Measurements from ENCODE around the gene PIGW.

PIGW gene

DNA sequence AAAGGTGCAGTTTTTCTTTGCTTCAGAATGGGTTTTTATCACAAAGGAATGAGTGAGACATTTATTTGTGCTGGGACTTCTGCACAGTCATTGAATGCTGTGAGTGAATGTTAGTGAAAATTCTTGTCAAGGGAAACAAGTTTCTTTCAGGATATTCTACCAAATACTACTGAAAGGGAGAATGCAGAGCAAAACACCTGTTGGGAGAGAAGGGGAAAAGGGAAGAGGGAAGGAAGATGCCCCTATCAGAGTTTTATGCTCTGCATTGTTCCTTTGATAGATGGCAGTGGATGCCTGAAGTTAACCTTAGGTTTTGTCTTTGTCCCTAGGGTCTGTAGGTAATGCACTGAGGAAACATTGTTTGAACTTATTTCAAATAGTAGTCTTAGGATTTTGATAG is 13.0 kb downstream of the PIGW start:
- Histone ChIP-seq H3K36me3 (ENCODE audit: control insufficient read depth, insufficient read depth, low read length) (no peaks in the 10 kb centered on the region), H3K4me3 (replicated peaks; ENCODE audit: low read depth, low read length) (no peak overlapping the region), H3K27me3 (replicated peaks; ENCODE audit: control insufficient read depth, insufficient read depth, low read length) (no peaks in the 10 kb centered on the region)
- TF ChIP-seq, protein P1, sequence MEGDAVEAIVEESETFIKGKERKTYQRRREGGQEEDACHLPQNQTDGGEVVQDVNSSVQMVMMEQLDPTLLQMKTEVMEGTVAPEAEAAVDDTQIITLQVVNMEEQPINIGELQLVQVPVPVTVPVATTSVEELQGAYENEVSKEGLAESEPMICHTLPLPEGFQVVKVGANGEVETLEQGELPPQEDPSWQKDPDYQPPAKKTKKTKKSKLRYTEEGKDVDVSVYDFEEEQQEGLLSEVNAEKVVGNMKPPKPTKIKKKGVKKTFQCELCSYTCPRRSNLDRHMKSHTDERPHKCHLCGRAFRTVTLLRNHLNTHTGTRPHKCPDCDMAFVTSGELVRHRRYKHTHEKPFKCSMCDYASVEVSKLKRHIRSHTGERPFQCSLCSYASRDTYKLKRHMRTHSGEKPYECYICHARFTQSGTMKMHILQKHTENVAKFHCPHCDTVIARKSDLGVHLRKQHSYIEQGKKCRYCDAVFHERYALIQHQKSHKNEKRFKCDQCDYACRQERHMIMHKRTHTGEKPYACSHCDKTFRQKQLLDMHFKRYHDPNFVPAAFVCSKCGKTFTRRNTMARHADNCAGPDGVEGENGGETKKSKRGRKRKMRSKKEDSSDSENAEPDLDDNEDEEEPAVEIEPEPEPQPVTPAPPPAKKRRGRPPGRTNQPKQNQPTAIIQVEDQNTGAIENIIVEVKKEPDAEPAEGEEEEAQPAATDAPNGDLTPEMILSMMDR (IDR thresholded peaks at IDR 0.05; ENCODE audit: insufficient read depth, low read length, poor library complexity, severe bottlenecking): no peak
- DNase-seq (ENCODE audit: extremely low read depth, insufficient read length): no peak

DNA sequence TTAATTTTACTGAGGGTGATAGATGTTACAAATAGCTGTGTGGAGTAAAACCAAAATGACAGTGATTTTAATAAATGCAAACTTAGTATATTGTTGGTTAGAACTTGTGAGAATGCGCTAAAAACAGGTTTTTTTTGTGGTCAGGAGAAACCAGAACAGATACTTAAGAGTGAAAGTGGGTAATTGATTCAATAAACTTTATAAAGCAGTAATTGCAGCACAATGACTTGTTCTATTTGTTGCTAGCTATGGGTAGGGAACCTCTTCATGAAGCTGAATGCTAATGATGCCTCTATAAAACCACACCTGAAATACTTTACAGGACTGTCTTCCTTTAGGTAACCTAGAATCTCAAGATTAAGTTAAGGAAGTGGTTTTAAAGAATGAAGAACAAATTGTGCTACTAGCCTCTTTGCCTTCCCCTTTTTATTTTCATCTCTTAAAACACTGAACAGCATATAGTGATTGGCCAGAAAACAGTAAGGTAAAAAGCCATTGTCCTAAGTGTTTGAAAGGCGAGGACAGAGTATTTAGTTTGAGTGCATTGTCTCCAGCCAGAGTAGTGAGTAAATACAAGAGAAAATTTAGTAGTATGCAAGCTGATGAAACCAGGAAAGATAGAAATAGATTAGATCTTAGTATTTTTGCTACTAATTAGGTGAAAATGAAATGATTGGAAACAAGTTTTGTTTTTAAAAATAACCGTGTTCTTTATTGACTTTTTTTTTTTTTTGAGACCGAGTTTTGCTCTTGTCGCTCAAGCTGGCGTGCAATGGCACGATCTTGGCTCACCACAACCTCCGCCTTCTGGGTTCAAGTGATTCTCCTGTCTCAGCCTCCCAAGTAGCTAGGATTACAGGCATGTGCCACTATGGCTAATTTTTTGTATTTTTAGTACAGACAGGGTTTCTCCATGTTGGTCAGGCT is 16.0 kb downstream of the PIGW start:
- Histone ChIP-seq H3K4me3 (replicated peaks; ENCODE audit: low read depth, low read length) (no peak overlapping the region), H3K27me3 (replicated peaks; ENCODE audit: control insufficient read depth, insufficient read depth, low read length) (no peaks in the 10 kb centered on the region), H3K36me3 (ENCODE audit: control insufficient read depth, insufficient read depth, low read length) (no peaks in the 10 kb centered on the region; the same call in 1 of the 2 replicates)
- peak; percentile 57 for DNase-seq (ENCODE audit: extremely low read depth, insufficient read length)
- TF ChIP-seq, protein P1 (IDR thresholded peaks at IDR 0.05; ENCODE audit: insufficient read depth, low read length, poor library complexity, severe bottlenecking): no peak

DNA sequence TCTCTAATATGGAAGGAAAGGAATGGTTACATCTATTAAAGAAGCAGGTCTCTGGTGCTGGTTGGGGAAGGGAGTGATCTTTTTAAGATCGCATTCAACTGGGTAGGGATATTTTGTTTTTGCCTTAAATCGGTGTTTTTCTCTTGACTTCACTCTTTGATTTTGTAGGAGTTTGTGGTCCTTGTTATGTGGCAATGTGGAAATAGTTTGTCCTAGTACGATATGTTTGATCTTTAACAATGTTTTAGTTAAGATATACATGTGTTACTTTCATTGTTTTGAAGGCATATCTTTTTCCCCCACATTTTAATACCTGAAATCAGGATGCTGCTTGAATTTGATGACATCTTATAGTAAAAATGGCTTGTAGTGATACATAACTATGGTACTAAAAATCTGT is 18.7 kb downstream of the PIGW start:
- DNase-seq (ENCODE audit: extremely low read depth, insufficient read length): no peak
- TF ChIP-seq, protein P1 (IDR thresholded peaks at IDR 0.05; ENCODE audit: insufficient read depth, low read length, poor library complexity, severe bottlenecking): no peak
- Histone ChIP-seq H3K36me3 (ENCODE audit: control insufficient read depth, insufficient read depth, low read length) (peaks cover 4% of the 10 kb centered on the region), H3K27me3 (replicated peaks; ENCODE audit: control insufficient read depth, insufficient read depth, low read length) (no peaks in the 10 kb centered on the region), H3K4me3 (replicated peaks; ENCODE audit: low read depth, low read length) (no peak overlapping the region)

DNA sequence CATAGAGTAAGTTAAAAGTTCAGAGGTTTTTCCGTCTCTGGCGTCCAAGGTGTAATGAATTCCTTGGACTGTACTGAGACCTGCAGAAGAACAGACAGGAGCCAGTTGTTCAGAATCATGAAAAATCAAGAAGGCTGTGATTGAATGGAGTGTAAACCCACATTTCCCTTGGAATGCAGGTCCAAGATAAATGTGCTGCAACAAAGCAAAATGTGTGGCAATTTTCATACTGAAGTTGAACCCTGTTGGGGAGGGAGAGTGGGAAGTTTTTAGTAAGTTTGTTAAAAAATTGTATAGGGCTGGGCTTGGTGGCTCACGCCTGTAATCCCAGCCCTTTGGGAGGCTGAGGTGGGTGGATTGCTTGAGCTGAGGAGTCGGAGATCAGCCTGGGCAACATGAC is 31.3 kb downstream of the PIGW start:
- Histone ChIP-seq H3K36me3 (ENCODE audit: control insufficient read depth, insufficient read depth, low read length) (peaks cover 12% of the 10 kb centered on the region), H3K27me3 (replicated peaks; ENCODE audit: control insufficient read depth, insufficient read depth, low read length) (no peaks in the 10 kb centered on the region), H3K4me3 (replicated peaks; ENCODE audit: low read depth, low read length) (no peak overlapping the region)
- no peak for DNase-seq (ENCODE audit: extremely low read depth, insufficient read length)
- TF ChIP-seq, protein P1 (IDR thresholded peaks at IDR 0.05; ENCODE audit: insufficient read depth, low read length, poor library complexity, severe bottlenecking): no peak

DNA sequence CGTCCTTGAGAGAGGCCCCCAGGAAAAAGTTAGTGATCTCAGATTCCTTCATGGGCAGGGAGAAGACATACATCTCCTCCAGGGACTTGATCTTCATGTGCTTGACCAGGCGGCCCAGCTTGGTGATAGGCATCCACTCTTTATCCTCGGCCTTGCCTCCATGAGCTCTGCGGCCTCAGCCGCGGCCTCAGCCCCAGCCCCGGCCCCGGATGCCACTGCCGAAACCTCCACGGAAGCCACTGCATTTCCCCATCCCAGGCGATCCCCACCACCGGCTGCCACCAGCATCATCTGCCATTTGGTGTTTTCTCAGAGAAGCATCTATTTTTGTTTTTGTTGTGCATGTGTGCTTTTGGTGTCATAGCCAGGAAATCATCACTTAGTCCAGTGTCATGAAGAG is 40.2 kb downstream of the PIGW start:
- TF ChIP-seq, protein P1 (IDR thresholded peaks at IDR 0.05; ENCODE audit: insufficient read depth, low read length, poor library complexity, severe bottlenecking): no peak
- DNase-seq (ENCODE audit: extremely low read depth, insufficient read length): no peak
- H3K36me3 ChIP-seq (ENCODE audit: control insufficient read depth, insufficient read depth, low read length): peaks cover 9% of the 10 kb centered on the region
- no peak overlapping the region for H3K4me3 ChIP-seq (replicated peaks; ENCODE audit: low read depth, low read length)
- no peaks in the 10 kb centered on the region for H3K27me3 ChIP-seq (replicated peaks; ENCODE audit: control insufficient read depth, insufficient read depth, low read length)
